Measurements from ENCODE around the gene CARD19.

CARD19 gene

GRCh38 chr9:93151097-93151784 is 55.2 kb downstream of the CARD19 start:
- no peaks in the 10 kb centered on the region for H3K36me3 ChIP-seq (ENCODE audit: control insufficient read depth, insufficient read depth, low read length)
- no peak overlapping the region for H3K4me2 ChIP-seq (ENCODE audit: low read length)
- no peak overlapping the region for H3K9ac ChIP-seq
- H2AFZ ChIP-seq: no peak overlapping the region
- no peaks in the 10 kb centered on the region for H3K4me1 ChIP-seq
- no peaks in the 10 kb centered on the region for H3K9me3 ChIP-seq (ENCODE audit: control insufficient read depth, low read length)
- H3K4me3 ChIP-seq (ENCODE audit: low read depth, low read length): no peak overlapping the region
- H3K27ac ChIP-seq: no peak overlapping the region
- H3K27me3 ChIP-seq (ENCODE audit: control insufficient read depth, insufficient read depth, low read length): no peaks in the 10 kb centered on the region
- no peaks in the 10 kb centered on the region for H3K79me2 ChIP-seq
- TF ChIP-seq CTCF (IDR thresholded peaks at IDR 0.05): no peak

GRCh38 chr9:93154293-93154903 is 58.4 kb downstream of the CARD19 start:
- Histone ChIP-seq H3K79me2 (no peaks in the 10 kb centered on the region), H3K27me3 (ENCODE audit: control insufficient read depth, insufficient read depth, low read length) (no peaks in the 10 kb centered on the region), H3K9me3 (ENCODE audit: control insufficient read depth, low read length) (no peaks in the 10 kb centered on the region), H3K36me3 (ENCODE audit: control insufficient read depth, insufficient read depth, low read length) (no peaks in the 10 kb centered on the region), H3K9ac (no peak overlapping the region), H2AFZ (no peak overlapping the region), H3K4me1 (no peaks in the 10 kb centered on the region), H3K27ac (no peak overlapping the region), H3K4me3 (ENCODE audit: low read depth, low read length) (no peak overlapping the region), H3K4me2 (ENCODE audit: low read length) (no peak overlapping the region)
- peak; percentile 18 for TF ChIP-seq CTCF (IDR thresholded peaks at IDR 0.05)

- Histone ChIP-seq H3K79me2 (no peaks in the 10 kb centered on the region), H3K4me2 (ENCODE audit: low read length) (no peak overlapping the region), H3K36me3 (ENCODE audit: control insufficient read depth, insufficient read depth, low read length) (no peaks in the 10 kb centered on the region), H3K9ac (no peak overlapping the region), H3K27me3 (ENCODE audit: control insufficient read depth, insufficient read depth, low read length) (no peaks in the 10 kb centered on the region), H3K27ac (no peak overlapping the region), H2AFZ (no peak overlapping the region), H3K4me1 (no peaks in the 10 kb centered on the region), H3K4me3 (ENCODE audit: low read depth, low read length) (no peak overlapping the region), H3K9me3 (ENCODE audit: control insufficient read depth, low read length) (no peaks in the 10 kb centered on the region)
- TF ChIP-seq CTCF (IDR thresholded peaks at IDR 0.05): no peak
Observed at GRCh38 chr9:93155716-93156474, 59.9 kb downstream of the CARD19 start.

- no peak overlapping the region for H3K27ac ChIP-seq
- H3K27me3 ChIP-seq (ENCODE audit: control insufficient read depth, insufficient read depth, low read length): no peaks in the 10 kb centered on the region
- no peaks in the 10 kb centered on the region for H3K79me2 ChIP-seq
- H3K36me3 ChIP-seq (ENCODE audit: control insufficient read depth, insufficient read depth, low read length): no peaks in the 10 kb centered on the region
- H3K4me2 ChIP-seq (ENCODE audit: low read length): no peak overlapping the region
- H3K9ac ChIP-seq: no peak overlapping the region
- no peak for TF ChIP-seq CTCF (IDR thresholded peaks at IDR 0.05)
- H3K4me3 ChIP-seq (ENCODE audit: low read depth, low read length): no peak overlapping the region
- H3K4me1 ChIP-seq: no peaks in the 10 kb centered on the region
- no peak overlapping the region for H2AFZ ChIP-seq
- H3K9me3 ChIP-seq (ENCODE audit: control insufficient read depth, low read length): no peaks in the 10 kb centered on the region
Observed at GRCh38 chr9:93156475-93157008, 60.5 kb downstream of the CARD19 start.

Measured in parathyroid adenoma (tissue), 2 donors.